HepG2 (cell line): ENCODE results near the gene IL1RL2. TPM values are rescaled to one million over a fixed set of nuclear protein-coding genes. Genes with fewer than 3 reads are reported as not detected.

Experiments
- ATAC-seq: fragments of 200-7000 bp; cut with Tn5 transposase; 3 replicates; pipeline ENCODE4 v1.9.1; 2020; ENCODE audit warnings: mild to moderate bottlenecking, moderate library complexity
- BruUV-seq: library from RNA; stranded (reverse); fragments of 400-500 nt; replicated peaks from 2 replicates; lab custom pipeline; 2021; lab: Mats Ljungman, UMichigan
- CTCF ChIA-PET: fragments of 300-600 bp; formaldehyde crosslinking; extraction: SDS; loops from one replicate; lab custom pipeline; 2021; ENCODE audit warnings: low total read pairs, inconsistent platforms, low intra/inter-chr PET ratio; lab: Yijun Ruan, JAX
- POLR2A ChIA-PET: fragments of 350-600 bp; sonication (Branson Sonifier 250); formaldehyde crosslinking; loops from one replicate; lab custom pipeline; 2020; ENCODE audit warnings: antibody characterized with exemption, inconsistent platforms; lab: Yijun Ruan, JAX
- DNase-seq: peaks from one replicate; pipeline ENCODE4 v3.0.0-alpha.2; 2015; ENCODE audit warnings: low spot score
- FAIRE-seq: peaks from 3 replicates; lab custom pipeline; 2011; peaks lifted over from hg19 to GRCh38; lab: Jason Lieb, UNC
- H2AFZ ChIP-seq: one replicate; pipeline ENCODE4 v1.6.1; 2011; ENCODE audit warnings: low read length, inconsistent platforms
- H3K27ac ChIP-seq: fragments of 300-600 bp; 3 replicates; pipeline ENCODE4 v1.8.0; 2011; ENCODE audit warnings: mixed run types, mild to moderate bottlenecking, mixed read lengths, low read length, inconsistent platforms; ENCODE audit not compliant: insufficient read depth; ENCODE audit errors: extremely low read length
- H3K27me3 ChIP-seq, 2 experiments: fragments of 200-600 bp in 1 of 2; 2 replicates in 1 of 2; 3 replicates in 1 of 2; pipeline versions ENCODE4 v1.6.0 to v1.8.0; 2011; ENCODE audit warnings: low read length in 2 of 2, mild to moderate bottlenecking in 2 of 2, moderate library complexity in 2 of 2, inconsistent platforms in 1 of 2; ENCODE audit not compliant: insufficient read depth in 2 of 2, control insufficient read depth in 1 of 2
- H3K36me3 ChIP-seq, 2 experiments: fragments of 200-600 bp in 1 of 2; replicated peaks in 1 of 2; 2 replicates in 1 of 2; 3 replicates in 1 of 2; pipeline versions ENCODE4 v1.5.1 to v1.8.0; 2011; ENCODE audit warnings: low read length in 2 of 2, inconsistent platforms in 1 of 2; ENCODE audit not compliant: insufficient read depth in 2 of 2, control insufficient read depth in 1 of 2
- H3K4me1 ChIP-seq: 2 replicates; pipeline ENCODE4 v1.5.1; 2012; ENCODE audit warnings: low read length, inconsistent platforms; ENCODE audit not compliant: insufficient read depth
- H3K4me2 ChIP-seq: 2 replicates; pipeline ENCODE4 v1.6.0; 2011; ENCODE audit warnings: low read depth, low read length, inconsistent platforms
- H3K4me3 ChIP-seq, 3 experiments: fragments of 200-600 bp in 1 of 3; sonication (generic), shearing (Covaris generic) in 1 of 3; replicated peaks in 1 of 3; 2 replicates each; pipeline ENCODE4 v1.5.1; 2011 to 2016; ENCODE audit warnings: low read length in 3 of 3, inconsistent platforms in 2 of 3, low read depth in 2 of 3, mild to moderate bottlenecking in 2 of 3, control low read depth in 1 of 3, mixed read lengths in 1 of 3; ENCODE audit not compliant: insufficient read depth in 1 of 3
- H3K79me2 ChIP-seq: one replicate; pipeline ENCODE4 v1.6.1; 2011; ENCODE audit warnings: low read length, inconsistent platforms; ENCODE audit not compliant: insufficient read depth
- H3K9ac ChIP-seq: 2 replicates; pipeline ENCODE4 v1.6.0; 2011; ENCODE audit warnings: mild to moderate bottlenecking, low read depth, low read length, inconsistent platforms; ENCODE audit not compliant: insufficient read depth
- H3K9me3 ChIP-seq: 2 replicates; pipeline ENCODE4 v1.5.1; 2012; ENCODE audit warnings: mild to moderate bottlenecking, low read length
- H4K20me1 ChIP-seq: 2 replicates; pipeline ENCODE4 v1.6.0; 2011; ENCODE audit warnings: inconsistent platforms, mild to moderate bottlenecking, low read length, moderate library complexity; ENCODE audit not compliant: insufficient read depth
- CTCF ChIP-seq: sonication (generic); formaldehyde crosslinking; IDR thresholded peaks from 2 replicates; pipeline ENCODE4 v1.5.0; 2020; ENCODE audit warnings: mild to moderate bottlenecking, missing genetic modification reagents, moderate library complexity
- DMAP1 ChIP-seq: IDR thresholded peaks from 2 replicates; pipeline ENCODE4 v1.6.1; 2016
- EP300 ChIP-seq, 3 experiments: sonication (generic) in 1 of 3; formaldehyde crosslinking in 1 of 3; IDR thresholded peaks; 2 replicates each; pipeline versions ENCODE4 v1.5.1 to v1.6.1; 2011 to 2020; ENCODE audit warnings: low read depth in 2 of 3, low read length in 2 of 3, borderline replicate concordance in 1 of 3, improper control_type of control experiment in 1 of 3, mild to moderate bottlenecking in 1 of 3, missing genetic modification reagents in 1 of 3, moderate library complexity in 1 of 3
- ETV5 ChIP-seq: IDR thresholded peaks from 2 replicates; pipeline ENCODE4 v1.6.1; 2018; ENCODE audit warnings: missing biosample characterization, missing genetic modification reagents, inconsistent platforms, borderline replicate concordance
- FOXA1 ChIP-seq, 2 experiments: fragments of 450-650 bp in 1 of 2; sonication (generic) in 1 of 2; formaldehyde crosslinking in 1 of 2; IDR thresholded peaks; 2 replicates each; pipeline versions ENCODE4 v1.4.0 to v1.6.1; 2016 to 2020; ENCODE audit warnings: missing genetic modification reagents in 1 of 2
- FOXA3 ChIP-seq: IDR thresholded peaks from 2 replicates; pipeline ENCODE4 v1.6.1; 2016; ENCODE audit warnings: missing genetic modification reagents, missing compliant biosample characterization
- GATAD2A ChIP-seq: IDR thresholded peaks from 2 replicates; pipeline ENCODE4 v1.6.1; 2016
- HMG20B ChIP-seq: conservative IDR thresholded peaks from 2 replicates; pipeline ENCODE4 v1.6.1; 2016; ENCODE audit warnings: missing genetic modification reagents, missing compliant biosample characterization
- MAFF ChIP-seq: IDR thresholded peaks from 2 replicates; pipeline ENCODE4 v1.6.1; 2011; ENCODE audit warnings: low read depth, low read length, improper control_type of control experiment
- POGZ ChIP-seq: sonication (generic); formaldehyde crosslinking; IDR thresholded peaks from 2 replicates; pipeline ENCODE4 v1.4.0; 2020; ENCODE audit warnings: mild to moderate bottlenecking, missing genetic modification reagents
- RARA ChIP-seq: IDR thresholded peaks from 2 replicates; pipeline ENCODE4 v1.6.1; 2016; ENCODE audit warnings: missing genetic modification reagents, missing compliant biosample characterization
- SALL1 ChIP-seq: sonication (generic); formaldehyde crosslinking; IDR thresholded peaks from 2 replicates; pipeline ENCODE4 v1.8.0; 2022; ENCODE audit warnings: mild to moderate bottlenecking, missing genetic modification reagents
- SATB2 ChIP-seq: sonication (generic); formaldehyde crosslinking; IDR thresholded peaks from 2 replicates; pipeline ENCODE4 v1.5.0; 2020; ENCODE audit warnings: missing genetic modification reagents
- ZGPAT ChIP-seq: IDR thresholded peaks from 2 replicates; pipeline ENCODE4 v1.6.1; 2016; ENCODE audit warnings: mild to moderate bottlenecking
- ZNF296 ChIP-seq: sonication (generic); formaldehyde crosslinking; conservative IDR thresholded peaks from 2 replicates; pipeline ENCODE4 v1.5.0; 2020; ENCODE audit warnings: mild to moderate bottlenecking, missing genetic modification reagents
- ZNF512 ChIP-seq: sonication (generic); formaldehyde crosslinking; IDR thresholded peaks from 2 replicates; pipeline ENCODE4 v1.4.0; 2020; ENCODE audit warnings: mild to moderate bottlenecking, missing genetic modification reagents
- ZNF607 ChIP-seq: sonication (generic); formaldehyde crosslinking; IDR thresholded peaks from 2 replicates; pipeline ENCODE4 v1.5.1; 2020; ENCODE audit warnings: missing genetic modification reagents, mild to moderate bottlenecking, borderline replicate concordance
- ZNF615 ChIP-seq: sonication (generic); formaldehyde crosslinking; IDR thresholded peaks from 2 replicates; pipeline ENCODE4 v1.5.0; 2020; ENCODE audit warnings: mild to moderate bottlenecking, missing genetic modification reagents, borderline replicate concordance
- ZNF709 ChIP-seq: sonication (generic); formaldehyde crosslinking; IDR thresholded peaks from 2 replicates; pipeline ENCODE4 v1.5.0; 2020; ENCODE audit warnings: mild to moderate bottlenecking, missing genetic modification reagents
- WGBS: methylation state at CpG from one replicate; pipeline ENCODE4 v1.1.6; 2017; ENCODE audit warnings: low lambda C conversion rate; 5-methylcytosine and 5-hydroxymethylcytosine counted together
- in situ Hi-C: cut with HindIII; loops from 2 replicates; pipeline ENCODE4 v1.10.0; 2017; ENCODE audit warnings: low pct_unique_long_range_greater_than_20kb; ENCODE audit not compliant: extremely low pct_ligation_motif_present
- intact Hi-C: fragments of 100-400 bp; cut with micrococcal nuclease; formaldehyde crosslinking; loops from one replicate; pipeline ENCODE4 v1.10.0; 2022; ENCODE audit not compliant: unreplicated experiment
- polyA plus RNA-seq, 8 experiments: library from polyadenylated mRNA; depleted of rRNA in 3 of 8; stranded (reverse) in 7 of 8; unstranded in 1 of 8; fragments of >200 nt; fragmentation: Illumina TruSeq in 4 of 8; extraction: Trizol in 4 of 8; gene quantifications; 2 replicates each; pipeline versions ENCODE4 v1.2.1 to v1.2.3, GENCODE V29; 2011 to 2016; ENCODE audit warnings: low read depth in 4 of 8, missing spikeins in 1 of 8, mixed read lengths in 1 of 8; ENCODE audit not compliant: insufficient read depth in 1 of 8
- total RNA-seq, 5 experiments: library from RNA; depleted of rRNA; stranded (reverse); fragments of >200 nt; fragmentation: Illumina TruSeq; extraction: Trizol; gene quantifications; 2 replicates each; pipeline ENCODE4 v1.2.3, GENCODE V29; 2016; ENCODE audit warnings: low read depth in 1 of 5

Gene IL1RL2
- total and polyA plus RNA-seq, 2 of the 13 experiments (the other 11 are each of a cell fraction or from before 2014, with no cell fraction given) = 0.03 TPM; not detected in 1

GRCh38 chr2:102224824-102225739, 38.3 kb downstream of the IL1RL2 start:
- peak; percentile 60 for DNase-seq
- in situ Hi-C loops = no loop called here
- H3K4me3 ChIP-seq = peak overlapping the region in 1 of 3 experiments; percentile 17; a peak in 1 of 6 replicates
- POLR2A ChIA-PET = no interaction called here
- H3K9me3 ChIP-seq = no peaks in the 10 kb centered on the region
- H3K27me3 ChIP-seq = peaks cover 0 to 9% of the 10 kb centered on the region in 2 experiments; a peak in 2 of 5 replicates
- no peak overlapping the region for H3K9ac ChIP-seq
- ATAC-seq = peak; percentile 78
- WGBS = 29% methylated on average over 8 of the region's 8 CpGs
- no peak for FAIRE-seq
- peak overlapping the region; percentile 77 for H2AFZ ChIP-seq
- BruUV-seq = no TSS peak
- CTCF ChIA-PET = no interaction called here
- no peaks in the 10 kb centered on the region for H4K20me1 ChIP-seq
- intact Hi-C loops = no loop called here
- no peaks in the 10 kb centered on the region for H3K36me3 ChIP-seq
- peaks cover 42% of the 10 kb centered on the region for H3K4me1 ChIP-seq
- H3K27ac ChIP-seq = no peak overlapping the region
- no peaks in the 10 kb centered on the region for H3K79me2 ChIP-seq
- peak overlapping the region; percentile 56 for H3K4me2 ChIP-seq
- TF ChIP-seq ZNF607 (no peak), SATB2 (CRISPR knock-in tag) (no peak), SALL1 (CRISPR knock-in tag) (peak; percentile 36; the same call in 1 of the 2 replicates), ETV5 (peak; percentile 49; the same call in 1 of the 2 replicates), HMG20B (0 out of 2 replicates have a peak, but pooled peaks have one; percentile 22), CTCF (peak; percentile 56), ZNF512 (CRISPR knock-in tag) (no peak), POGZ (CRISPR knock-in tag) (peak; percentile 39; the same call in 1 of the 2 replicates), ZNF296 (CRISPR knock-in tag) (no peak), ZGPAT (CRISPR knock-in tag) (0 out of 2 replicates have a peak, but pooled peaks have one; percentile 20), FOXA3 (CRISPR knock-in tag) (peak; percentile 66), ZNF615 (CRISPR knock-in tag) (no peak), GATAD2A (0 out of 2 replicates have a peak, but pooled peaks have one; percentile 13), EP300 (IDR thresholded peaks at IDR 0.05; ENCODE audit: low read depth in 2 of 2, low read length in 2 of 2) (0 out of 4 replicates have a peak, but pooled peaks of 1 of the 2 experiments have one; percentile 14), EP300 (CRISPR knock-in tag; IDR thresholded peaks at IDR 0.05; ENCODE audit: borderline replicate concordance) (no peak), MAFF (peak; percentile 91), FOXA1 (IDR thresholded peaks at IDR 0.05) (no peak), FOXA1 (CRISPR knock-in tag; IDR thresholded peaks at IDR 0.05) (peak; percentile 87), RARA (CRISPR knock-in tag) (no peak), ZNF709 (CRISPR knock-in tag) (no peak), DMAP1 (CRISPR knock-in tag) (no peak)
